ENCODE results near the gene DYRK1A.

DNA sequence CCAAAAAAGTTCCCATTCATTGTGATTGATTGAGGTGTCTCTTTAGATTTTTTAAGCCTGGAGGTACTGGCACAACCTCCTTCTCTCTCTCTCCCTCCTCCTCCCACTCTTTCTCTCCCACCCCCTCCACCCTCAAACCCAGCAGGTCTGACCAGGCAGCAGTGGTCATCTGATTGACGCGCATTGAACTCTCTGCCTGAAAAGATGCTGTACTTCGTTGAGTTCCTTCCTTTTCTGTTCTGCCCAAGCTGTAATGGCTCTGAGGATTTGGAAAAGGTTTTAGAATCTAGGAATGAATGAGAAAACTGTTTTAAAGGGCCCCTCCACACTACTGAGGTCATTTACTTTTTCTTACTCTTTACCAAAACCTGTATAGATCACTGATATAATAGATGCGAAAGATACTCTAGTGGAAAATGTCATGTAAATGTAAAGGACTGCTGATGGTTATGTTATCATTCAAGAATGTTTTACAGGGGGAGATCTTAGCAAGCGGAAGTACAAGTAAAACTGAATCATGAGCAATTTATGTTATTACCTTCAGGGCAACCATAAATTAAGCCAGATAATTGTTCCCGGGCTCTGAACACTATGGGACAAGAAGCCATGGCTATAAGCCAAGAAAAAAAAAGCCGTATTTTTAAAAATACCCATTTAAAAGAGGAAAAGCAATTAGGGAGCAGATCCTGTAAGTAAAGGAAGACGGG is 25.2 kb upstream of the DYRK1A start:
- no peak for TF ChIP-seq SRF (IDR thresholded peaks at IDR 0.05; ENCODE audit: low read depth)
- TF ChIP-seq EGR1 (IDR thresholded peaks at IDR 0.05; ENCODE audit: low read depth), result no peak
- no peak for TF ChIP-seq POLR2A (IDR thresholded peaks at IDR 0.05; ENCODE audit: borderline replicate concordance, extremely low read depth, insufficient read depth, insufficient read length)
- TF ChIP-seq, protein P1, sequence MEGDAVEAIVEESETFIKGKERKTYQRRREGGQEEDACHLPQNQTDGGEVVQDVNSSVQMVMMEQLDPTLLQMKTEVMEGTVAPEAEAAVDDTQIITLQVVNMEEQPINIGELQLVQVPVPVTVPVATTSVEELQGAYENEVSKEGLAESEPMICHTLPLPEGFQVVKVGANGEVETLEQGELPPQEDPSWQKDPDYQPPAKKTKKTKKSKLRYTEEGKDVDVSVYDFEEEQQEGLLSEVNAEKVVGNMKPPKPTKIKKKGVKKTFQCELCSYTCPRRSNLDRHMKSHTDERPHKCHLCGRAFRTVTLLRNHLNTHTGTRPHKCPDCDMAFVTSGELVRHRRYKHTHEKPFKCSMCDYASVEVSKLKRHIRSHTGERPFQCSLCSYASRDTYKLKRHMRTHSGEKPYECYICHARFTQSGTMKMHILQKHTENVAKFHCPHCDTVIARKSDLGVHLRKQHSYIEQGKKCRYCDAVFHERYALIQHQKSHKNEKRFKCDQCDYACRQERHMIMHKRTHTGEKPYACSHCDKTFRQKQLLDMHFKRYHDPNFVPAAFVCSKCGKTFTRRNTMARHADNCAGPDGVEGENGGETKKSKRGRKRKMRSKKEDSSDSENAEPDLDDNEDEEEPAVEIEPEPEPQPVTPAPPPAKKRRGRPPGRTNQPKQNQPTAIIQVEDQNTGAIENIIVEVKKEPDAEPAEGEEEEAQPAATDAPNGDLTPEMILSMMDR (IDR thresholded peaks at IDR 0.05 in 2 of 3, conservative IDR thresholded peaks at IDR 0.05 in 1 of 3; ENCODE audit: borderline replicate concordance in 1 of 3, insufficient read depth in 1 of 3, low read depth in 2 of 3, low read length in 2 of 3), result no peak
